IMR-90 (cell line): ENCODE results near the gene SELENBP1.

Experiments
- BHLHE40 ChIP-seq: fragments of 150-350 bp; IDR thresholded peaks from 2 replicates; pipeline ENCODE4 v1.6.1; 2016; ENCODE audit warnings: mild to moderate bottlenecking, low read depth, low read length
- CEBPB ChIP-seq: IDR thresholded peaks from 2 replicates; pipeline ENCODE4 v1.6.1; 2012; ENCODE audit warnings: low read depth, low read length, improper control_type of control experiment
- CHD1 ChIP-seq: IDR thresholded peaks from 2 replicates; pipeline ENCODE4 v1.6.1; 2012; ENCODE audit warnings: low read depth, low read length, improper control_type of control experiment
- CTCF ChIP-seq: conservative IDR thresholded peaks from 2 replicates; pipeline ENCODE4 v1.5.1; 2012; ENCODE audit warnings: mild to moderate bottlenecking, low read depth, low read length, improper control_type of control experiment
- FOS ChIP-seq: fragments of 150-350 bp; IDR thresholded peaks from 2 replicates; pipeline ENCODE4 v1.6.1; 2016; ENCODE audit warnings: low read depth, low read length
- MAFK ChIP-seq: IDR thresholded peaks from 2 replicates; pipeline ENCODE4 v1.6.1; 2012; ENCODE audit warnings: low read depth, low read length, improper control_type of control experiment
- MAZ ChIP-seq: IDR thresholded peaks from 2 replicates; pipeline ENCODE4 v1.6.1; 2012; ENCODE audit warnings: low read depth, mild to moderate bottlenecking, low read length, improper control_type of control experiment, moderate library complexity, borderline replicate concordance
- MXI1 ChIP-seq: IDR thresholded peaks from 2 replicates; pipeline ENCODE4 v1.6.1; 2012; ENCODE audit warnings: low read depth, mild to moderate bottlenecking, low read length, moderate library complexity, borderline replicate concordance
- NFE2L2 ChIP-seq: fragments of 150-350 bp; IDR thresholded peaks from 2 replicates; pipeline ENCODE4 v1.6.1; 2016; ENCODE audit warnings: low read depth, mild to moderate bottlenecking, low read length
- POLR2A ChIP-seq: IDR thresholded peaks from 2 replicates; pipeline ENCODE4 v1.6.1; 2012; ENCODE audit warnings: mild to moderate bottlenecking, low read depth, low read length
- RAD21 ChIP-seq: IDR thresholded peaks from 2 replicates; pipeline ENCODE4 v1.6.1; 2012; ENCODE audit warnings: low read length, improper control_type of control experiment
- SMC3 ChIP-seq: fragments of 150-350 bp; IDR thresholded peaks from 2 replicates; pipeline ENCODE4 v1.6.1; 2016; ENCODE audit warnings: low read depth, mild to moderate bottlenecking, antibody characterized with exemption, low read length, moderate library complexity
- TF ChIP-seq, protein P1 (sequence below): fragments of 150-350 bp; IDR thresholded peaks from 2 replicates; pipeline ENCODE4 v1.6.1; 2017; ENCODE audit warnings: mild to moderate bottlenecking, antibody characterized with exemption, low read length, low read depth

DNA sequence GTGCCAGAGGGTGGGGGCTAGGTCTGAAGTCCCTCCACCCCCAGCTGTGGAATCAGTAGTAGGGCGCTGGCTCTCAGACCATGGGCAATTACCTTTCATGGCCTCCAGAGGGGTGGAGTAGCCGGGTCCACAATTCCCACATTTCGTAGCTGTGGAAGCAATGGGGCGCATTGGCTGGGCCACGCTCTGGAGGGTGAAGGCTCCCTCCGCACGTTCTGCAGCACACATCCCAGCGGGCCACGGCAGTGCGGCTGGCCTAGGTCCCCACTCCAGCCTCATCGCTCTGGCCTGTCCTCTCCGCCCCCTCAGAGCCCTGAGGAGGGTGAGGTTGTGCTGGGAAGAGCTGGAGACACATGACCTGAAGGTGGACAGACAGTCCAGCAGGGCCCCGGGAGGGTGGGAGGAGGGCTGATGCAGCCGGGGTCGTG lies 2.9 kb downstream of the SELENBP1 start:
- TF ChIP-seq CTCF: no peak
- no peak for TF ChIP-seq CEBPB
- no peak for TF ChIP-seq POLR2A
- TF ChIP-seq SMC3: no peak
- no peak for TF ChIP-seq MAFK
- no peak for TF ChIP-seq MAZ
- TF ChIP-seq RAD21: no peak
- no peak for TF ChIP-seq NFE2L2
- TF ChIP-seq CHD1: no peak
- no peak for TF ChIP-seq FOS
- TF ChIP-seq, protein P1, sequence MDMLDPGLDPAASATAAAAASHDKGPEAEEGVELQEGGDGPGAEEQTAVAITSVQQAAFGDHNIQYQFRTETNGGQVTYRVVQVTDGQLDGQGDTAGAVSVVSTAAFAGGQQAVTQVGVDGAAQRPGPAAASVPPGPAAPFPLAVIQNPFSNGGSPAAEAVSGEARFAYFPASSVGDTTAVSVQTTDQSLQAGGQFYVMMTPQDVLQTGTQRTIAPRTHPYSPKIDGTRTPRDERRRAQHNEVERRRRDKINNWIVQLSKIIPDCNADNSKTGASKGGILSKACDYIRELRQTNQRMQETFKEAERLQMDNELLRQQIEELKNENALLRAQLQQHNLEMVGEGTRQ: no peak
- TF ChIP-seq MXI1: no peak
- no peak for TF ChIP-seq BHLHE40
